Brain microvascular endothelial cell (primary cell): ENCODE data around the gene ZNF175.
A peak's percentile ranks its signal among the peaks of the same experiment; 100 is the strongest.

Experiments
- DNase-seq: peaks from one replicate; pipeline ENCODE4 v3.0.0-alpha.2; 2020
- H3K27ac ChIP-seq: fragments of 250-450 bp; sonication (Bioruptor Pico); 2 replicates; pipeline ENCODE4 v1.5.1; 2020; ENCODE audit warnings: mild to moderate bottlenecking, moderate library complexity
- H3K27me3 ChIP-seq: fragments of 250-450 bp; sonication (Bioruptor Pico); replicated peaks from 2 replicates; pipeline ENCODE4 v1.5.1; 2020; ENCODE audit warnings: mild to moderate bottlenecking
- H3K36me3 ChIP-seq: fragments of 250-450 bp; sonication (Bioruptor Pico); replicated peaks from 2 replicates; pipeline ENCODE4 v1.5.1; 2020; ENCODE audit warnings: mild to moderate bottlenecking
- H3K4me3 ChIP-seq: 2 replicates; pipeline ENCODE4 v1.5.1; 2011; ENCODE audit warnings: low read depth, mild to moderate bottlenecking, control low read depth, low read length, moderate library complexity
- CTCF ChIP-seq: IDR thresholded peaks from 2 replicates; pipeline ENCODE4 v1.5.1; 2011; ENCODE audit warnings: low read depth, mild to moderate bottlenecking, moderate library complexity, low read length, control low read depth, inconsistent platforms; ENCODE audit errors: missing control alignments
- in situ Hi-C: cut with HindIII; loops from 2 replicates; pipeline ENCODE4 v1.10.0; 2017; ENCODE audit warnings: low sequenced_read_pairs, low pct_ligation_motif_present

ZNF175 gene

DNA sequence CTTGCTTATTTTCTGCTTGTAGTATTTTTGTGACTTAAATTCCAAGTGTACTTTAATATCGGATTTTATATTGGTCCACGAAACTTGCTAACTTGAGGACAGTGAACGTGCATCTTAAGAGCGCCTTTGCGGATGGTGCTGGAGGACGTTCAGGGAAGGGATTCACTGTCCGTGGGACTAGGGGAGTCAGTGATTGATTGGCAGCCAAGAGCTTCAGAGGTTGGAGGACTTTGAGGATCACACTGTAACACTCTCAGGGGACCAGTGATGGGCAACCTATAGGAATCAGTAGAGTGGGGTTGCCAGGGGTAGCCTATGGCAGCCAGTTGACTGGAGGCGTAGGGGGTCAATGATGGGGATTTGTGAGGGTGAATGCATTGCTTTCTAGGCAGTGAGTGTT, 516 bp downstream of the ZNF175 start:
- peak overlapping the region; percentile 84 for H3K27ac ChIP-seq
- no peak for DNase-seq
- TF ChIP-seq CTCF = no peak
- H3K36me3 ChIP-seq = peaks cover 12% of the 10 kb centered on the region
- in situ Hi-C loops = no loop called here
- peak overlapping the region; percentile 79 for H3K4me3 ChIP-seq
- H3K27me3 ChIP-seq = no peaks in the 10 kb centered on the region

DNA sequence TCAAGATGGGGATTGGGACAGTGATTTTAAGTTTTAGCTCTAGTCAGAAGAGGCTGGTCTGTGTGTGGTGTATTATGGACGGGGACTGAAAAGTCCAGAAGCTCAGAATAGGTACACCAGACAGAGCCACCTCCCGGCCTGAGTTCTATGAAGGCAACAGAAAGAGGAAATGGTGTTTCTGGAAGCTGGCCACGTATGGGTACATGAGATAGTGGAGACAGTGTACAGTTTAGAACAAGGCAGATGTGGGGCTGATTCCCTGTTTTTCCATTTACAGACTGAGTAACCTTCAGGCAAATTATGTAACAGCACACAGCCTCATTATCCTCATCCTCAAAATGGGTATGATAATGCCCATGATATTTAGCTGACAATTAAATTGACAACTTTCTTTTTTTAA, 1.3 kb downstream of the ZNF175 start:
- peak overlapping the region; percentile 84 for H3K27ac ChIP-seq
- H3K4me3 ChIP-seq = peak overlapping the region; percentile 79
- peak; percentile 24 for DNase-seq
- TF ChIP-seq CTCF = no peak
- peaks cover 15% of the 10 kb centered on the region for H3K36me3 ChIP-seq
- H3K27me3 ChIP-seq = no peaks in the 10 kb centered on the region
- in situ Hi-C loops = no loop called here

GRCh38 chr19:51572908-51573307, 1.8 kb downstream of the ZNF175 start:
- DNase-seq = peak; percentile 84
- Histone ChIP-seq H3K4me3 (peak overlapping the region; percentile 79), H3K27ac (peak overlapping the region; percentile 84), H3K36me3 (peaks cover 16% of the 10 kb centered on the region), H3K27me3 (no peaks in the 10 kb centered on the region)
- in situ Hi-C loops = no loop called here
- no peak for TF ChIP-seq CTCF

DNA sequence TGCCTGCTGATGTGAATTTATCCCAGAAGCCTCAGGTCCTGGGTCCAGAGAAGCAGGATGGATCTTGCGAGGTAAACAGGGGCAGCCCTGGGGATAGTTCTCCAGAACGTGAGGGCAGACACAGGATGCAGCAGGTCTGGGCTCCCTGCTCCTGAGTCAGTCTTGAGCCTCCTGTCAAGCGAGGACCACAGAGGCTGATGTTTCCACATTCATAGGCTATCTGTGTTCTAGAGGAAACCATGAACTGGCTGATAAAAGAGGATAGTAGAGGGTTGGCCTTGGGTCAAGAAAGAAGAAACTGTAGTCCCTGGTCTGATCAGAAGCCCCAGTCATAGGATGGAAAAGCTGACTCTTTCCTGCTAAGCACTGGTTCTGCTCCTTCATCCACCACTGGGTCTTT, 2.2 kb downstream of the ZNF175 start:
- in situ Hi-C loops = no loop called here
- H3K4me3 ChIP-seq = peak overlapping the region; percentile 35
- H3K27me3 ChIP-seq = no peaks in the 10 kb centered on the region
- no peak for TF ChIP-seq CTCF
- H3K27ac ChIP-seq = peak overlapping the region; percentile 84
- H3K36me3 ChIP-seq = peaks cover 21% of the 10 kb centered on the region
- DNase-seq = peak; percentile 22

GRCh38 chr19:51576850-51577249, 5.8 kb downstream of the ZNF175 start:
- Histone ChIP-seq H3K27me3 (no peaks in the 10 kb centered on the region), H3K4me3 (no peak overlapping the region), H3K27ac (no peak overlapping the region), H3K36me3 (peaks cover 34% of the 10 kb centered on the region)
- no peak for DNase-seq
- TF ChIP-seq CTCF = no peak
- in situ Hi-C loops = no loop called here

DNA sequence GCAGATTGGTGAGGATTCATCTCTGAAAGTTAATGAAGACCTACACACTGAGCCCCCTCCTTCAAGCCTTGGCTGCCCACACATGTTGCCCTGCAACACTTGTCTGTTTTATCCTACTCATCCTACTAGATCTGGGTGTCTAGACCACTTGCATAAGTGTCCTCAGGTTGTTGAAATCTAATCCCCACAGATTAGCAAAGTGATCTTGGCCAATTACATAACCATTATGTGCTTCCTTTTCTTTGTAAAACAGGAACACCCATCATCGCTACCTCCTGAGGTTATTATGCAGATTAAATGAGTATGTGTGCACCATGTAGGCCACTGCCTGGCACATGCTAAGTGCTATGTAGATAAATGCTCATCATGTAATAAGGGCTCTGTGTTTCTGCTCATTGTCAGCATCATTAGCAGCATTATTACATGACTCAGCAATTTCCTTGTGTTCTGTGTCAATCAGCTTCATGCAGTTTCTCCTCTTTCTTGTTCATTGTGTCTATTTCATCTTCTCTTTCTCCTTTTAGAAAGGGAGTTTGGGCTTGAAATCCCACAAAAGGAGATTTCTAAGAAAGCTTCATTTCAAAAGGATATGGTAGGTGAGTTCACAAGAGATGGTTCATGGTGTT, 15.1 kb downstream of the ZNF175 start:
- in situ Hi-C loops = no loop called here
- DNase-seq = no peak
- no peaks in the 10 kb centered on the region for H3K27me3 ChIP-seq

More for the DNA sequence above, 15.1 kb downstream of the ZNF175 start:
- no peak overlapping the region for H3K4me3 ChIP-seq
- H3K36me3 ChIP-seq = peaks cover 65% of the 10 kb centered on the region
- TF ChIP-seq CTCF = no peak
- H3K27ac ChIP-seq = no peak overlapping the region
